Panc1 (cell line): ENCODE measurements around the gene RBM22.

Source experiments
- CTCF ChIP-seq: fragments of 450-650 bp; IDR thresholded peaks from 2 replicates; pipeline ENCODE4 v1.5.1; 2017; ENCODE audit warnings: mild to moderate bottlenecking
- POLR2AphosphoS5 ChIP-seq: IDR thresholded peaks from 2 replicates; pipeline ENCODE4 v1.6.1; 2012; ENCODE audit warnings: mild to moderate bottlenecking, low read depth, low read length, moderate library complexity
- REST ChIP-seq, 2 experiments: IDR thresholded peaks; 2 replicates each; pipeline ENCODE4 v1.6.1; 2011 to 2012; ENCODE audit warnings: low read depth in 2 of 2, control low read depth in 1 of 2, low read length in 1 of 2, mild to moderate bottlenecking in 1 of 2, moderate library complexity in 1 of 2; ENCODE audit not compliant: insufficient read depth in 1 of 2

- no peak for TF ChIP-seq CTCF
- TF ChIP-seq POLR2AphosphoS5, result no peak
- no peak for TF ChIP-seq REST (IDR thresholded peaks at IDR 0.05; ENCODE audit: insufficient read depth in 1 of 2, low read depth in 2 of 2, low read length in 1 of 2)
Measured at GRCh38 chr5:150740992-150741391, 40.1 kb upstream of the RBM22 start.
